ENCODE data around the gene FXYD5. TPM values are rescaled to one million over a fixed set of nuclear protein-coding genes. Genes with fewer than 3 reads are reported as not detected.

The FXYD5 gene
- total and polyA plus RNA-seq, 4 donors, result 2.2 to 22.0 (median 7.3) TPM

GRCh38 chr19:35168196-35168595 lies 13.7 kb downstream of the FXYD5 start:
- H3K27ac ChIP-seq (ENCODE audit: low read depth in 1 of 2, low read length in 2 of 2), result no peak overlapping the region

More at GRCh38 chr19:35168196-35168595, 13.7 kb downstream of the FXYD5 start:
- H3K27me3 ChIP-seq (ENCODE audit: control insufficient read depth in 4 of 4, insufficient read depth in 4 of 4, low read length in 3 of 4), result no peaks in the 10 kb centered on the region
- TF ChIP-seq FOXA2 (IDR thresholded peaks at IDR 0.05) (no peak), RXRA (IDR thresholded peaks at IDR 0.05) (no peak), EGR1 (IDR thresholded peaks at IDR 0.05; ENCODE audit: low read depth in 2 of 2) (no peak), CTCF (IDR thresholded peaks at IDR 0.05; ENCODE audit: low read depth, low read length, missing input control) (no peak), SP1 (IDR thresholded peaks at IDR 0.05) (no peak), HNF4G (IDR thresholded peaks at IDR 0.05) (no peak), TAF1 (conservative IDR thresholded peaks at IDR 0.05) (no peak), GABPA (IDR thresholded peaks at IDR 0.05 in 1 of 2, conservative IDR thresholded peaks at IDR 0.05 in 1 of 2) (no peak), RAD21 (IDR thresholded peaks at IDR 0.05) (no peak), JUND (IDR thresholded peaks at IDR 0.05) (no peak), FOXA1 (IDR thresholded peaks at IDR 0.05) (no peak), YY1 (IDR thresholded peaks at IDR 0.05) (no peak), NR2F2 (IDR thresholded peaks at IDR 0.05) (no peak), ATF3 (IDR thresholded peaks at IDR 0.05) (no peak), REST (IDR thresholded peaks at IDR 0.05) (no peak), ZBTB33 (IDR thresholded peaks at IDR 0.05) (no peak), MAX (IDR thresholded peaks at IDR 0.05) (no peak)
- no peak for DNase-seq (ENCODE audit: low spot score)
- H3K4me3 ChIP-seq (ENCODE audit: low read depth in 1 of 3, low read length in 3 of 3), result no peak overlapping the region
- peaks cover 8 to 23% (median 16%) of the 10 kb centered on the region in 4 donors for H3K4me1 ChIP-seq (ENCODE audit: control insufficient read depth in 4 of 4, insufficient read depth in 4 of 4, low read length in 3 of 4)
- no peak overlapping the region for H3K9ac ChIP-seq (ENCODE audit: low read depth in 1 of 2, low read length in 2 of 2)
- WGBS, result 67% methylated on average over 3 of the region's 3 CpGs
- H3K36me3 ChIP-seq (ENCODE audit: control insufficient read depth in 4 of 4, insufficient read depth in 3 of 4, low read depth in 1 of 4, low read length in 3 of 4), result peaks cover 0 to 6% (median 3%) of the 10 kb centered on the region in 4 donors
- peaks cover 0 to 6% (median 2%) of the 10 kb centered on the region in 4 donors for H3K9me3 ChIP-seq (ENCODE audit: control insufficient read depth in 4 of 4, low read length in 3 of 4)

Data from liver (tissue), 9 donors.